GM12891 (cell line): ENCODE results near the gene REC114.
"Not testable (repeated sequence)": the region's sequence is repeated elsewhere in the genome, so short reads cannot be mapped to it uniquely, and the experiment has no call there.

Source experiments
- DNase-seq: peaks from one replicate; pipeline ENCODE4 v3.0.0; 2011; ENCODE audit warnings: low spot score; ENCODE audit not compliant: insufficient read length
- FAIRE-seq: peaks from 2 replicates; lab custom pipeline; 2011; peaks lifted over from hg19 to GRCh38; lab: Jason Lieb, UNC
- PAX5 ChIP-seq: IDR thresholded peaks from 2 replicates; pipeline ENCODE4 v1.6.1; 2011; ENCODE audit warnings: low read length, moderate library complexity, mild to moderate bottlenecking; ENCODE audit not compliant: insufficient read depth, severe bottlenecking
- POLR2A ChIP-seq: IDR thresholded peaks from 2 replicates; pipeline ENCODE4 v1.6.1; 2011; ENCODE audit warnings: low read depth, low read length, control low read depth
- POLR2AphosphoS5 ChIP-seq: IDR thresholded peaks from 2 replicates; pipeline ENCODE4 v1.6.1; 2011; ENCODE audit warnings: low read depth, low read length, control low read depth
- POU2F2 ChIP-seq: IDR thresholded peaks from 2 replicates; pipeline ENCODE4 v1.6.1; 2011; ENCODE audit warnings: low read depth, mild to moderate bottlenecking, control low read depth, low read length, moderate library complexity
- SPI1 ChIP-seq: IDR thresholded peaks from 2 replicates; pipeline ENCODE4 v1.6.1; 2011; ENCODE audit warnings: low read depth, low read length, control low read depth
- TAF1 ChIP-seq: IDR thresholded peaks from 2 replicates; pipeline ENCODE4 v1.6.1; 2011; ENCODE audit warnings: low read depth, low read length, control low read depth

Gene REC114

DNA sequence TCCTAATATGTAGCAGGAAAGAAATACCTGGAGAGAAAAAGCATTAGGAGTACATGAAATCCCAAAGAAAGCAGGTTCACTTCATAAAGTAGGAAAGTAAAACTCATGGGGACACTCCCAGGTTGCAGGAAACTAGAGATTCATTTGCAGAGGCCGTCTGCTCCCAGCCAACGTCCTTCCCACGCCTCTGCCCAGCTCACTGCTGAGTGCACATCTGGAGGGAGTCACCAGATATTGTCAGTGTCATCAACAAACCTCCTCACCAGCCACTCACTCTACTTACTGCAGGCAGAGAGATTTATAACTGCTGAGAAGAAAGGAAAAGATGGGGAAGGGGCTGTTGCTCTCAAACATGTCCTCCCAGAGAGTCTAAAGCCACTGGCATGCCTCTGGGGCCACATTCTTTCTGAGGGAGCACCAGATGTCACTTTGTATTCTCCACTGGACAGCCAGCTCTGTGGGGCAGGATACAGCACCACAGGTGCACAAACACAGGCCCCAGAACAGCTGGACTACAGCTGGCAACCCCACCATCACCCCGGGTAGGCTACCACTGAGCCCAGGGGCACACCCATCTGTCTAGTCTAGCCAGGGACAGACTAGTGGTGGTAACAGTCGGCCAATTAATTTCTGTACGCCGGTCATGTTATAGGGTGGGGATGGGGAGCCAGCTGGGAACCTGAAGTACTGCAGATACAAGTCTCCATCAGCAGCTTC, 125.8 kb downstream of the REC114 start:
- DNase-seq (no peak), FAIRE-seq (no peak)
- TF ChIP-seq PAX5 (no peak), POLR2A (no peak), POLR2AphosphoS5 (no peak), SPI1 (no peak), POU2F2 (no peak), TAF1 (no peak)

DNA sequence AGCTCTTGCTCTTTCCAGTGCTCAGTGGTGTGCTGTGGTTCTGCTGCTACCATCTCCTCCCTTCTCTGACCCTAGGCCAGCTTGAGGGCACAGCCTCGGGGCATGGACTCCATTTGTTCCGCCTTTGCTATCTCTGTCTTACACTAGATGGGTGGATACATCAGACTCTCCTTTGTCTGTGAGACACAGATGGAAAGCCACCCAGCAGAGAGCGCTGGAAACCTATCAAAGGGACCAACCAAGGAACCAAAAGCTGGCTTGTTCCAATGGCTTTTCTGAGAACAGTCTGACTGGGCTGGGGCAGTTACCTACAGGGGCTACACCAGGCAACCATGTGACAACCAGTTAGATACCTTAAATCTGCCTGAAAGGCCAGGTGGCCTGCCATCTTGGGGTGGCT, 126.4 kb downstream of the REC114 start:
- TF ChIP-seq POLR2A: no peak
- no peak for TF ChIP-seq TAF1
- no peak for TF ChIP-seq POU2F2
- TF ChIP-seq SPI1: no peak
- no peak for TF ChIP-seq PAX5
- TF ChIP-seq POLR2AphosphoS5: no peak
- DNase-seq: no peak

DNA sequence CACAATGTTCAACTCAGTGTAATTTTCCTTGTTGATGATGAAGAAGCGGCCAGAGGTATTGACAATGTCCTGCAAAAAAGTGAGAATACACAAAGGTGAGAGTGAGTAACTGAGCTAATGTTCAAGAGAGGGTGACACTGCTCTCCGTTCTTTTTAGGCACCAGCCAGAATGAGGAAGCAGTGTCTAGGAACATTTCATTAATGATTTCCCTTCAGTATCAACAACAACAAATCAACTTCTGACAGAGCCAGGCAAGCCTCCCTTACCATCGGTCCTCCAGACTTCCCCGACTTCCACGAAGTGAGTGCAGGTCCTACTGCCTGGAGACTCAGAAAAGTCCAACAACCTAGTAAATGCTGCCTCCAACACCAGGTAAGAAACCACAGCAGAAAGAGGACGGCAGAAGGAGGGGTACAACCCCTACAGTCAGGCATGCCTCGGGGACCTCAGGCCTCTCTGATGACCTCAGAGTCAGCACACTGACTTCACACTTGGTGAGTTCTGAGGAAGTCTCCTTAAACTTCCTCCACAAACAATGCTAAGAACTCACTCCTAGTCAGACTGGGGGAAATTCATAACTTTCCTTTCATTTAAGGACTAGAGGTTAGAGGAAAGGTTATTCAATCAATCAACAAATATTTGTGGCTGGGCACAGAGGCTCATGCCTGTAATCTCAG, 127.5 kb downstream of the REC114 start:
- DNase-seq (no peak), FAIRE-seq (no peak)
- TF ChIP-seq TAF1 (no peak), PAX5 (no peak), POLR2A (no peak), POU2F2 (no peak), SPI1 (no peak), POLR2AphosphoS5 (no peak)

More for the DNA sequence above, 126.4 kb downstream of the REC114 start:
- no peak for FAIRE-seq

DNA sequence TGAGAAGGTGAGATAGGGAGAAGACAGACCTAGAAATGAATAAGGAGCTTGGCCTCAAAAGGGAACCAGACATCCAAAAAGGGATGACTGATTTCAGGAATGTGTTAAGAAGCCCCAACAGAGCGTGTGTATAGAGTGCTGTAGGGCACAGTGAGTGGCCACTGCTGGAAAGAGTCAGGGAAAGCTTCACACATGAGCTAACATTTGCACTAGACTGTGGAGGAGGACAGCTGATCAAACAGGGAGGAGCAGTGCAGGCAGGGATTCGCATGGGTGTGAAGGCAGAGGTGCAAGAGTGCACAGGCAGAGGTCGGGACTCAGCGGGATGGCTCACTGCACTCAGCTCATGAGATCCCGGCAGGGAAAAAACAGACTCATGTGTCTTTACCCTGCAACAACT, 128.4 kb downstream of the REC114 start:
- FAIRE-seq: no peak
- TF ChIP-seq SPI1 (no peak), PAX5 (no peak), TAF1 (no peak), POLR2A (no peak), POU2F2 (no peak), POLR2AphosphoS5 (no peak)
- DNase-seq: no peak

DNA sequence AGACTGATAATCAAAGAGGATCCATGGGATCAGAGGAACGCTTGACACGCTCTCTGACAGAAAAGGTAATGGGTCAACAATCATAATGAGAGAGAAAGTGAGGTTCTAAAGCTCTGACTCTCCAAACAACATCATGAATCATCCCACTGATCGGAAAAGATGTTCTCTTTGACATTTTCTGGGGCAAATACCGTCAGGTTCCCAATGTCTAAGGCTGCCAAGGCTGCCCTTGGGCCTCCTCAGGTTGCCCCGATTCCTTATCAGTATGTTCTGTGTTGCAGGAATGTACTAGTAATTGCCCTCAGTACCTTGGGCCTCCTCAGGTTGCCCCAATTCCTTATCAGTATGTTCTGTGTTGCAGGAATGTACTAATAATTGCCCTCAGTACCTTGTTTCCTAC, 129.3 kb downstream of the REC114 start:
- no peak for FAIRE-seq
- no peak for TF ChIP-seq POLR2A
- TF ChIP-seq POU2F2: no peak
- TF ChIP-seq PAX5: no peak
- TF ChIP-seq TAF1: no peak
- no peak for TF ChIP-seq POLR2AphosphoS5
- no peak for TF ChIP-seq SPI1
- DNase-seq: no peak

DNA sequence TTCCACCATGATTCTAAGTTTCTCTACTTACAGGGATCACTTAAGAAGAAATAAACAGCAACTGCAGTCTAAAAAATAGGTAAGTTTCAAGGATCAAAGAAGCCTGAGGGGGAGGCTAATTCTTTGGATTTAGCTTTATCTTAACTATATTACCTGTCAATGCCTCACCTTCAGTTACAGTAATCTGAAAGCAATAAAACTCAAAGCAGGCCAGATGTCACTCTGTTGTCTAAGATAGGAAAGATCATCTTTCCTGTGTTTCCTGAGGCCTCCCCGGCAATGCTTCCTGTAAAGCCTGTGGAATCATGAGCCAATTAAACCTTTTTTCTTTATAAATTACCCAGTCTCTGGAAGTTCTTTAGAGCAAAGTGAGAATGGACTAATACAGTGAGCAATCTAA, 130.1 kb downstream of the REC114 start:
- no peak for DNase-seq
- TF ChIP-seq SPI1: no peak
- no peak for TF ChIP-seq PAX5
- no peak for TF ChIP-seq POLR2AphosphoS5
- no peak for TF ChIP-seq TAF1
- TF ChIP-seq POU2F2: no peak
- TF ChIP-seq POLR2A: no peak
- FAIRE-seq: no peak

DNA sequence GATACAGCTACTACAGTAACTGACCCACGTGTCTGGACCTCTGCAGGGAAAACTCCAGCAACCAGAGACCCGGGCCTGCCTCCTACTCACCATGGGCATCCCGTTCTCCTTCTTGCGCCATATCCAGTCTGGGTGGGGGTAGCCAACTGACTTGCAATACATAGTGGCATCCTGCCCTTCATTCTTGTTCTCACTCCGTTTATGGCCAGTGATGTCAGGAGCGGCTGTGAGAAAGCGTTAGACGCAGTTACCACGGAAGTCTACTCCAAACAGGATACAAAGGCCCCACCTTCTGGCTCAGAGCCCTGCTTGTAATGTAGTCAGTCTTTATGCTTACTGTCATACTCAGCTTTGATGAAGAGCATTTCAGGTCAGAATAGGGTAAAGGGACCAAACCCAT, 130.6 kb downstream of the REC114 start:
- no peak for TF ChIP-seq POU2F2
- DNase-seq: no peak
- FAIRE-seq: no peak

DNA sequence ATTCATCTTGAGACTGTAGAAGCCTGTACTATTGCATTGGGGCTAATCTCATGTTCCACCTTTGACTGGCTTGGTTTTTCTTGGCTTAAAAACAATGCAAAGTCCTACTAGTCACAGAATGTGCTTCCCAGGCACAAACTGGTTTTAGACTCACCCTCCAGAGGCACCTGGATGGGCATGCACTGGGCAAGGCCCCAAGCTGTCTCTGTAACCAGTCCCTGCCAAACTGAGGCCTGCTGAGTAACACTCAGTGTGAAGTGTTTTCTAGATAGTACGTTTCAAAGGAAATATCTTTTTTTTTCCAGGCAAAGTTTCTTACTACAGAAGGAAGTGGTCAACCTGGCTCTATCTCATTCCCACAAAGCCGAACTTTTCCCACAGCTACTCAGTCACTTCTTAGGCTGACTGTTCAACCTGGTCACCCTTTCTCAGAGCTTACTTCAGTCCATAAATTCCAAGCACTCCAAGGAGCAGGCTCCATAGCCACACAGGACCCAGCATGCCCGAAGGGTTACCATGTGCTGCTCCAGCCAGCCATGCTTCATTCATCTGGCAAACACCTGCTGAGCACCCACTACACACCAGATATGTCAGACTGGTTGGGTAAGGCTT, 132.8 kb downstream of the REC114 start:
- FAIRE-seq: no peak
- TF ChIP-seq SPI1 (no peak), POLR2A (no peak), POU2F2 (no peak), POLR2AphosphoS5 (no peak), TAF1 (no peak), PAX5 (no peak)
- no peak for DNase-seq

DNA sequence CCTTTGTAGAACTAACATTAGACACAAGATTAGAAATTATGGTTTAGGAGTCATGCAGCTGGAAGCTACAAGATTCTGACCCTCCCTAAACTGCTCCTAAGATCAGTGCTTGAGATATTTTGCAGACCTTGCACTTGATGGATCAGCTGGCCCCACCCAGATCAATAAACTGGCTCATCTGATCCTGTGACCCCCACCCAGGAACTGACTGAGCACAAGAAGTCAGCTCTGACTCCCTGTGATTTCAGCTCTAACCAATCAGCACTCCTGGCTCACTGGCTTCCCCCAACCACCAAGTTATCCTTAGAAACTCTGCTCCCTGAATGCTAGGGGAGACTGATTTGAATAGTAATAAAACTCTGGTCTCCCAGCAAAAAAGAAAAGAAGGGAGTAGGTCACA, 134.6 kb downstream of the REC114 start:
- FAIRE-seq, DNase-seq: not testable (repeated sequence)

DNA sequence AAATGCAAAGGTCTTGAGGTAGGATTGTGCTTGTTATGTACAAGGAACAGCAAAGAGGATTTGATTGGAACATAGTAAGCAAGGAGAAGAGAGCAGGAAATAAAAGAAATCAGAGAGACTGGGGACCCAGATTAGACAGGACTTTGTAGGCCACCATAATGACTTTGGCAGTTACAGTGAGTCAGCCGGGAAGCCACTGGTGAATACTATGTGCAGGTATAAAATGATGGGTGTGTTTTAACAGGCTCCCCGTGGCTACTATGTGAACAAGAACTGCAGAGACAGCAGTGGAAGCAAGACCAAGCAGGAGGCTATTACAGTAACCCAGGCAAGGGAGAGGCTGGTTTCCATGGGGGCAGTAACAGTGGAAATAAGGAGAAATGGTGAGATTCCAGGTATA, 135.1 kb downstream of the REC114 start:
- FAIRE-seq (no peak), DNase-seq (no peak)
- TF ChIP-seq TAF1 (no peak), POLR2AphosphoS5 (no peak)
